Activated B cell treated with CpG ODN at 0.5 μM for 24 hours (primary cell): Measurements from ENCODE around the gene NT5DC4. TPM values are rescaled to one million over a fixed set of nuclear protein-coding genes. Genes with fewer than 3 reads are reported as not detected.

Experiments used
- ATAC-seq: fragments of 200-7000 bp; cut with Tn5 transposase; one replicate; pipeline ENCODE4 v1.10.0; 2021; ENCODE audit warnings: low read depth, mild to moderate bottlenecking, moderate library complexity
- CTCF ChIA-PET: fragments of 350-600 bp; sonication (Branson Sonifier 250); formaldehyde crosslinking; loops from one replicate; lab custom pipeline; 2021; ENCODE audit warnings: antibody characterized with exemption; lab: Charles Lee
- POLR2A ChIA-PET: fragments of 350-600 bp; sonication (Branson Sonifier 250); formaldehyde crosslinking; loops from one replicate; lab custom pipeline; 2021; ENCODE audit warnings: antibody characterized with exemption; lab: Charles Lee
- DNase-seq: peaks from one replicate; pipeline ENCODE4 v3.0.0; 2022
- H3K27ac Mint-ChIP-seq: one replicate; pipeline ENCODE4 v1.8.0; 2020; ENCODE audit warnings: mixed read lengths
- H3K27me3 Mint-ChIP-seq: one replicate; pipeline ENCODE4 v1.8.0; 2021; ENCODE audit warnings: mixed read lengths
- H3K36me3 Mint-ChIP-seq: one replicate; pipeline ENCODE4 v1.8.0; 2021; ENCODE audit warnings: low read depth, mixed read lengths
- H3K4me1 Mint-ChIP-seq: one replicate; pipeline ENCODE4 v1.8.0; 2021; ENCODE audit warnings: mixed read lengths
- H3K4me3 Mint-ChIP-seq: one replicate; pipeline ENCODE4 v1.8.0; 2020; ENCODE audit warnings: mild to moderate bottlenecking, mixed read lengths
- H3K9me3 Mint-ChIP-seq: one replicate; pipeline ENCODE4 v1.8.0; 2020; ENCODE audit warnings: mixed read lengths
- intact Hi-C: fragments of 100-400 bp; cut with micrococcal nuclease; formaldehyde crosslinking; loops from one replicate; pipeline ENCODE4 v1.15.1; 2024
- total RNA-seq: library from RNA; stranded (reverse); gene quantifications from 2 replicates; pipeline ENCODE4 v1.2.3, GENCODE V29; 2022
- TF ChIP-seq, protein P1 (sequence below): fragments of 200-600 bp; IDR thresholded peaks from one replicate; pipeline ENCODE4 v1.8.0; 2022; ENCODE audit warnings: antibody characterized with exemption, mild to moderate bottlenecking

Gene NT5DC4
- 1.4 and 2.1 TPM in 2 replicates for total RNA-seq

DNA sequence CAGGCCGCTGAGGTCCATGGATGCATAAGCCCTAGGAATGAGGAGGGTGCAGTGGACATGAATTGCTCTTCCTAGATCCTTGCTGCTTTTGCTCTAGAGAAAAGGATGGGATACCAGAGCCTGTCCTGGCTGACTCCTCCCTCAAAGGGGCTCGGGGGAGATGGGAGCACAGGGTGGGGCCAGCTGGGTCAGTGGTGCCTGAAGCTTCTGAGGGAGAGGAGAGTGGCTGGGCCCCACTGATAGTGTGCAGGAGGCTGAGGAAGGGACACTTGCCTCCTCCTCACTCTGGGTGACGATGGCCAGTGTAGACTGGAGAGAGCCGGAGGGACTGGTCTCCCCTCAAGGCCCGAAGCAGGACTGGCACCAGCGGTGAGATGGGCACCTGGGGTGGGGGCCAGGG, at the start of gene NT5DC4:
TSS of gene NT5DC4 (plus strand) at position 236 of the 400 bp plus-strand sequence. CDS start at position 296, 60 bp downstream.
- ATAC-seq: no peak
- DNase-seq: no peak
- Mint-ChIP-seq H3K27me3 (no peaks in the 10 kb centered on the region), H3K9me3 (peaks cover 2% of the 10 kb centered on the region), H3K4me1 (peaks cover 12% of the 10 kb centered on the region), H3K4me3 (no peak within 1 kb of the TSS), H3K27ac (no peak within 1 kb of the TSS), H3K36me3 (no peaks in the 10 kb centered on the region)
- TF ChIP-seq, protein P1, sequence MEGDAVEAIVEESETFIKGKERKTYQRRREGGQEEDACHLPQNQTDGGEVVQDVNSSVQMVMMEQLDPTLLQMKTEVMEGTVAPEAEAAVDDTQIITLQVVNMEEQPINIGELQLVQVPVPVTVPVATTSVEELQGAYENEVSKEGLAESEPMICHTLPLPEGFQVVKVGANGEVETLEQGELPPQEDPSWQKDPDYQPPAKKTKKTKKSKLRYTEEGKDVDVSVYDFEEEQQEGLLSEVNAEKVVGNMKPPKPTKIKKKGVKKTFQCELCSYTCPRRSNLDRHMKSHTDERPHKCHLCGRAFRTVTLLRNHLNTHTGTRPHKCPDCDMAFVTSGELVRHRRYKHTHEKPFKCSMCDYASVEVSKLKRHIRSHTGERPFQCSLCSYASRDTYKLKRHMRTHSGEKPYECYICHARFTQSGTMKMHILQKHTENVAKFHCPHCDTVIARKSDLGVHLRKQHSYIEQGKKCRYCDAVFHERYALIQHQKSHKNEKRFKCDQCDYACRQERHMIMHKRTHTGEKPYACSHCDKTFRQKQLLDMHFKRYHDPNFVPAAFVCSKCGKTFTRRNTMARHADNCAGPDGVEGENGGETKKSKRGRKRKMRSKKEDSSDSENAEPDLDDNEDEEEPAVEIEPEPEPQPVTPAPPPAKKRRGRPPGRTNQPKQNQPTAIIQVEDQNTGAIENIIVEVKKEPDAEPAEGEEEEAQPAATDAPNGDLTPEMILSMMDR: no peak
- intact Hi-C loops: no loop called here
- ChIA-PET POLR2A (no interaction called here), CTCF (no interaction called here)

DNA sequence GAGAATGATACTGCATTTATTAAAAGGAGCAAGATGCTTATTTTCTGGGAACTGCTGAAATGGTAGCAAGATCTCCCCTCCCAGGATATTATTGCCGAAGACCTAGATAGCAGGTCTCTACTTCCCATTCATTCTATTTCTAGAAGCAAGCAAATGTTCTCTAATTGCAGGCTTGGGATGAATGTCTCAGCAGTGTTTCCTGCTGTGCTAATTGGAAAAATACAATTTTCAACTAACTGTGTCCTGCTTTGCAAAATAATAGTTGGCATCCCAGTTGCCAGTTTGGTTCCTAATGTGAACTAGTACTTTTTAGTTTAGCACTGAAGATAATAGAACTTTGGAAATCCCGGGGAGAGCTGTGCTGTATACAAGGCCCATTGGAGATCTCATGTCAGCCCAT, 49.0 kb upstream of the NT5DC4 start:
- Mint-ChIP-seq H3K4me3 (no peak overlapping the region), H3K36me3 (no peaks in the 10 kb centered on the region), H3K27me3 (no peaks in the 10 kb centered on the region), H3K27ac (no peak overlapping the region), H3K9me3 (no peaks in the 10 kb centered on the region), H3K4me1 (peaks cover 7% of the 10 kb centered on the region)
- POLR2A ChIA-PET: interaction anchor here (0.6 kb wide), 1 partner anchor 35 kb away, joined by 3 read pairs; no protein-coding TSS in a partner anchor
- ATAC-seq: no peak
- CTCF ChIA-PET: no interaction called here
- TF ChIP-seq, protein P1: no peak
- DNase-seq: no peak
- intact Hi-C loops: no loop called here

DNA sequence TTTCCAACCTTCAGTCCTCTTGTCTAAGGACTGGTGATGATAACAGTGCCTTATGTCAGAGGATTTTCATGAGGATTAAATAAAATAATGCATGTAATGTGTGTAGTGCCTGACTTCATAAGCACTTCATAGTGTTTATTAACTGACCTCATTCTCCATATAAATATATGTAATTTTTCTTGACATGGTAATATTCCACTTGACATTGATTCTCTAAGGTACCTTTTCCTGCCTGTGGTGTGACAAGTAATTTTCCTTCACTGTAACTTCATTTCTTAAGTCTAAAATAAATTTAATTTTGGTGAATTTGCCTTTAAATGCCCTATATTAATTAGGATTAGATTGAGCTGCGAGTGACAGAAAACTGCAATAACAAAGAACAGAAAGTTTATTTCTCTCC, 47.8 kb upstream of the NT5DC4 start:
- Mint-ChIP-seq H3K36me3 (no peaks in the 10 kb centered on the region), H3K4me3 (no peak overlapping the region), H3K27ac (no peak overlapping the region), H3K9me3 (no peaks in the 10 kb centered on the region), H3K27me3 (no peaks in the 10 kb centered on the region), H3K4me1 (peaks cover 7% of the 10 kb centered on the region)
- no peak for ATAC-seq
- no peak for DNase-seq
- intact Hi-C loops: no loop called here
- ChIA-PET CTCF (no interaction called here), POLR2A (interaction anchor here (0.9 kb wide), 1 partner anchor 28 kb away, joined by 9 read pairs; no protein-coding TSS in a partner anchor)
- TF ChIP-seq, protein P1: no peak

DNA sequence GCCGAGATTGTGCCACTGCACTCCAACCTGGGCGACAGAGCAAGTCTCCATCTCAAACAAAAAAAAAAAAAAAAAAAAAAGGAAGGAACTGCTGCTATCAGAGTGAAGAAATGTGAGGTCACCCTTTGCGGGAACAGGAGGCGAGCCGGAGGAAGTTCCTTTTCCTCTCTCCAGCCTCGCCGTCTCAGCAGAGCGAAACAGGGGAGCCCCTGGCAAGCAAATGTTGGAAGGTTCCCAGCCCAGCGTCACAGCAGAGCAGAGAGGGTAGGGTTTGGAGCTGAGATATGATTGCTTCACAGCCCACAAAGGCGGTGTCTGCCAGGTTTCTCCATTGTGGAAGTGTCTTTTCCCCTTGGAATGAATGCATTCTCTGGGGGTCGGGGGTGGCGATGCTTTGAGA, 46.6 kb upstream of the NT5DC4 start:
- no peak overlapping the region for H3K27ac Mint-ChIP-seq
- ATAC-seq: no peak
- CTCF ChIA-PET: no interaction called here
- TF ChIP-seq, protein P1: no peak
- no peak overlapping the region for H3K4me3 Mint-ChIP-seq
- H3K9me3 Mint-ChIP-seq: no peaks in the 10 kb centered on the region
- POLR2A ChIA-PET: interaction anchor here (0.9 kb wide), 1 partner anchor 29 kb away, joined by 9 read pairs; no protein-coding TSS in a partner anchor
- H3K36me3 Mint-ChIP-seq: no peaks in the 10 kb centered on the region
- no peaks in the 10 kb centered on the region for H3K27me3 Mint-ChIP-seq
- H3K4me1 Mint-ChIP-seq: peaks cover 7% of the 10 kb centered on the region
- intact Hi-C loops: no loop called here
- DNase-seq: no peak

DNA sequence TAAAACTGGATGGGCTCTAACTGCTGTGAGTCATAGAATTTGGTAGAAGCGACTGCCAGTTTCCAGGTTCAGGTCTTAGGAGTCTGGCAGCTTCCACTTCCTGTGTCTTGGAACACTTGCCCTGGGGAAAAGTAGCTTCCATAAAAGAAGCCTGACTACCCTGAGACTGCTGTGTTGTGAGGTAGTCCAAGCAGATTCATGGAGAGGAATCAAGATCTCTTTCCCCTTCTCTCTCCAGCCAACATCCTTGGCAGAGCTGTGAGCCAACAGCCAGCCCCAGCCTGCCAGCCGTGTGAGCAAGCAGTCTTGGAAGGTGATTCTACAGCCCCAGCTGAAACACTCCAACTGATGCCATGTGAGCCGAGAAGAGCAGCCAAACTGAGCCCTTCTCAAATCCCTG, 41.3 kb upstream of the NT5DC4 start:
- Mint-ChIP-seq H3K4me3 (no peak overlapping the region), H3K4me1 (peaks cover 3% of the 10 kb centered on the region), H3K27me3 (no peaks in the 10 kb centered on the region), H3K36me3 (no peaks in the 10 kb centered on the region), H3K27ac (no peak overlapping the region), H3K9me3 (no peaks in the 10 kb centered on the region)
- no peak for DNase-seq
- CTCF ChIA-PET: no interaction called here
- no peak for ATAC-seq
- POLR2A ChIA-PET: interaction anchor here (0.7 kb wide), 1 partner anchor 18 kb away, joined by 3 read pairs; no protein-coding TSS in a partner anchor
- intact Hi-C loops: no loop called here
- TF ChIP-seq, protein P1: no peak
